ENCODE results near the gene COQ10A. TPM values are rescaled to one million over a fixed set of nuclear protein-coding genes. Genes with fewer than 3 reads are reported as not detected.
A peak's percentile ranks its signal among the peaks of the same experiment; 100 is the strongest.

COQ10A gene
- polyA plus RNA-seq, 1 experiment, result 14.1 TPM

GRCh38 chr12:56252649-56253048, 14.1 kb upstream of the COQ10A start:
- no peak for TF ChIP-seq CTCF (IDR thresholded peaks at IDR 0.05; ENCODE audit: insufficient read depth, low read depth, low read length)
- POLR2A ChIA-PET, result no interaction called here
- peaks cover 55% of the 10 kb centered on the region for H3K36me3 ChIP-seq (ENCODE audit: control insufficient read depth, insufficient read depth, low read length)
- H3K27me3 ChIP-seq (ENCODE audit: control insufficient read depth, insufficient read depth, low read length), result no peaks in the 10 kb centered on the region
- no peak overlapping the region for H3K4me3 ChIP-seq (ENCODE audit: low read depth, low read length)
- DNase-seq (ENCODE audit: low read depth), result no peak
- CTCF ChIA-PET, result interaction anchor here (0.9 to 1.5 kb wide), 4 partner anchors 9 to 64 kb away, joined by 3 to 4 read pairs (median 4); partner anchors contain the start of gene SMARCC2

- Histone ChIP-seq H3K27me3 (ENCODE audit: control insufficient read depth, insufficient read depth, low read length) (no peaks in the 10 kb centered on the region), H3K4me3 (ENCODE audit: low read depth, low read length) (no peak overlapping the region), H3K36me3 (ENCODE audit: control insufficient read depth, insufficient read depth, low read length) (peaks cover 51% of the 10 kb centered on the region)
- DNase-seq (ENCODE audit: low read depth), result no peak
- TF ChIP-seq CTCF (IDR thresholded peaks at IDR 0.05; ENCODE audit: insufficient read depth, low read depth, low read length), result no peak
- ChIA-PET CTCF (interaction anchor here (0.9 to 1.5 kb wide), 3 partner anchors 9 to 64 kb away, joined by 3 to 4 read pairs (median 4); partner anchors contain the start of gene SMARCC2), POLR2A (no interaction called here)
Observed at GRCh38 chr12:56253091-56253490, 13.7 kb upstream of the COQ10A start.

GRCh38 chr12:56255671-56256070, 11.1 kb upstream of the COQ10A start:
- DNase-seq (ENCODE audit: low read depth), result no peak
- POLR2A ChIA-PET, result no interaction called here

GRCh38 chr12:56256326-56256960, 10.3 kb upstream of the COQ10A start:
- TF ChIP-seq CTCF (IDR thresholded peaks at IDR 0.05; ENCODE audit: insufficient read depth, low read depth, low read length), result peak; percentile 21; the same call in 1 of the 2 replicates
- peak overlapping the region; percentile 81 for H3K4me3 ChIP-seq (ENCODE audit: low read depth, low read length)
- POLR2A ChIA-PET, result interaction anchor here (0.5 kb wide), 1 partner anchor 74 kb away, joined by 4 read pairs; no protein-coding TSS in a partner anchor
- DNase-seq (ENCODE audit: low read depth), result no peak
- CTCF ChIA-PET, result interaction anchor here (0.7 to 4.4 kb wide), 13 partner anchors 9 to 208 kb away, joined by 3 to 40 read pairs (median 5); partner anchors contain the start of genes RNF41 and SMARCC2
- H3K27me3 ChIP-seq (ENCODE audit: control insufficient read depth, insufficient read depth, low read length), result no peaks in the 10 kb centered on the region
- peaks cover 35% of the 10 kb centered on the region for H3K36me3 ChIP-seq (ENCODE audit: control insufficient read depth, insufficient read depth, low read length)

More at GRCh38 chr12:56255671-56256070, 11.1 kb upstream of the COQ10A start:
- TF ChIP-seq CTCF (IDR thresholded peaks at IDR 0.05; ENCODE audit: insufficient read depth, low read depth, low read length), result no peak
- CTCF ChIA-PET, result interaction anchor here (0.8 to 4.4 kb wide), 8 partner anchors 9 to 132 kb away, joined by 3 to 40 read pairs (median 11); partner anchors contain the start of gene SMARCC2
- no peaks in the 10 kb centered on the region for H3K27me3 ChIP-seq (ENCODE audit: control insufficient read depth, insufficient read depth, low read length)
- H3K36me3 ChIP-seq (ENCODE audit: control insufficient read depth, insufficient read depth, low read length), result peaks cover 35% of the 10 kb centered on the region
- H3K4me3 ChIP-seq (ENCODE audit: low read depth, low read length), result no peak overlapping the region

GRCh38 chr12:56257071-56257470, 9.7 kb upstream of the COQ10A start:
- peak overlapping the region; percentile 81 for H3K4me3 ChIP-seq (ENCODE audit: low read depth, low read length)
- ChIA-PET POLR2A (interaction anchor here (0.5 kb wide), 1 partner anchor 75 kb away, joined by 4 read pairs; no protein-coding TSS in a partner anchor), CTCF (interaction anchor here (0.9 to 4.4 kb wide), 11 partner anchors 10 to 207 kb away, joined by 3 to 40 read pairs (median 9); partner anchors contain the start of genes RNF41 and SMARCC2)
- peaks cover 31% of the 10 kb centered on the region for H3K36me3 ChIP-seq (ENCODE audit: control insufficient read depth, insufficient read depth, low read length)
- no peak for DNase-seq (ENCODE audit: low read depth)
- no peaks in the 10 kb centered on the region for H3K27me3 ChIP-seq (ENCODE audit: control insufficient read depth, insufficient read depth, low read length)
- no peak for TF ChIP-seq CTCF (IDR thresholded peaks at IDR 0.05; ENCODE audit: insufficient read depth, low read depth, low read length)
